HUES6 (cell line): ENCODE data around the gene CPNE4.

Experiments used
- H3K27ac ChIP-seq: 2 replicates; pipeline ENCODE4 v1.7.0; 2013; ENCODE audit warnings: low read depth, mild to moderate bottlenecking, low read length, inconsistent platforms
- H3K27me3 ChIP-seq: 2 replicates; pipeline ENCODE4 v1.6.1; 2013; ENCODE audit warnings: low read length; ENCODE audit not compliant: control insufficient read depth, insufficient read depth
- H3K36me3 ChIP-seq: 2 replicates; pipeline ENCODE4 v1.6.1; 2013; ENCODE audit warnings: low read length; ENCODE audit not compliant: control insufficient read depth, insufficient read depth
- H3K4me1 ChIP-seq: 2 replicates; pipeline ENCODE4 v1.6.1; 2013; ENCODE audit warnings: low read length; ENCODE audit not compliant: control insufficient read depth, insufficient read depth
- H3K4me3 ChIP-seq: 2 replicates; pipeline ENCODE4 v1.5.1; 2013; ENCODE audit warnings: low read depth, low read length
- H3K9ac ChIP-seq: one replicate; pipeline ENCODE4 v1.6.1; 2013; ENCODE audit warnings: mild to moderate bottlenecking, low read length
- H3K9me3 ChIP-seq: 2 replicates; pipeline ENCODE4 v1.6.1; 2013; ENCODE audit warnings: low read depth, low read length; ENCODE audit not compliant: control insufficient read depth, insufficient read depth

CPNE4 gene

DNA sequence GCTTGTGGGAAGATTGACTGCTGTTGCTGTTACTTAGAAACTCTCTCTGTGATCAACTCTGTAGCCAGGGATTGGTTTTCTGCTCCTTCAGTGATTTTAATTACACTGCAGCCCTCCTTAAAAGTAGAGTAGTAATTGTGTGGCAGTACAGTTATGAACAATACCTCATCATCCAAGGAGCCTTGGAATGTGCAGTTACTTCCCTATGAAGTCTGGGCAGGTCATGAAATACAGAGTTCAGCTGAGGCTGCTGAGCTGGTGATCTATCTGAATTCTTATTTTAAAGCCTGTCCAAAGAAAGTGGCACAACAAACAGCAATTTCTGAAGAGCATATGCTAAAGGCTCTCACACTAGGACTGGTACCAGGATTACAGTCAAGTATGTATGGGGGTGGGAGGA, 494.7 kb downstream of the CPNE4 start:
- no peak overlapping the region for H3K27ac ChIP-seq
- H3K4me1 ChIP-seq = peaks cover 17% of the 10 kb centered on the region
- no peak overlapping the region for H3K4me3 ChIP-seq
- H3K9ac ChIP-seq = no peak overlapping the region
- H3K36me3 ChIP-seq = no peaks in the 10 kb centered on the region
- H3K27me3 ChIP-seq = no peaks in the 10 kb centered on the region
- no peaks in the 10 kb centered on the region for H3K9me3 ChIP-seq

DNA sequence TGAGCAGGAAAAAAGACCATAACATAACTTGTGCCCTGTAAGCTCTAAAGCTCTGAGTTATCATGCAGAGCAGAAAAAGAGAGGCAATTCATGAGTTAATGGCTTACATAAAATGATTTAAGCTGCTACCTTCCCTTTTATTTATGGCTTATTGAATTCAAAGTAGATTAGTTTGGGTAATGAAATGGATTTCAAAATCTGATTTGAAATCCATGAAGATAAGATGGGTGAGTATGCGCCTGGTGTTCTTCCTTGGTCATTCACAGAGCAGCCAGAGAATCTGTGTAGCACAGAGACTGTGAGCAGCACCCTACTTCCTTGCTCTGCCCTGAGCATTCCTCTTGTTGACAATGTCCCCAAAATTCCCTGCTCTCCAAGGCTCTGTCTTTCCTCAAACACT, 495.8 kb downstream of the CPNE4 start:
- Histone ChIP-seq H3K27ac (no peak overlapping the region), H3K36me3 (no peaks in the 10 kb centered on the region), H3K9me3 (no peaks in the 10 kb centered on the region), H3K27me3 (no peaks in the 10 kb centered on the region), H3K4me1 (peaks cover 18% of the 10 kb centered on the region), H3K4me3 (no peak overlapping the region), H3K9ac (no peak overlapping the region)

DNA sequence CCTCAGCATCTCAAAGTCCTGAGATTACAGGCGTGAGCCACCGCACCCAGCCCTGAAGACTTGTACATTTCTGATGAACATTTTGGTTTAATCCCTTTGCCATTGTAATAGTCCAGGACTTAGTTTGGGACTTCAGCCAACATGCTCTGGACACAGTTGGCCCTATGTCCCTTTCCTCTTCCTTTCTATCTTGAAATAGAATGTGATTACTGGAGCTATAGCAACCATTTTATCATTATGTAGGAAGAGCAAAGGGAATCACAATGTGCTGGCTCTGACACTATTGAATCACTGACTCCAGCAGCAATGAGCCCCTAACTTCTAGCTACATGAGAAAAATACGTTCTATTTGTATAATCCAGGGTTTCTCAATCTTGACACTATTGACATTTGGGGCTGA, 497.3 kb downstream of the CPNE4 start:
- H3K9me3 ChIP-seq = no peaks in the 10 kb centered on the region
- H3K27me3 ChIP-seq = no peaks in the 10 kb centered on the region
- H3K27ac ChIP-seq = no peak overlapping the region
- no peaks in the 10 kb centered on the region for H3K36me3 ChIP-seq
- no peak overlapping the region for H3K4me3 ChIP-seq
- no peak overlapping the region for H3K9ac ChIP-seq
- H3K4me1 ChIP-seq = peaks cover 15% of the 10 kb centered on the region; the same call in 1 of the 2 replicates

GRCh38 chr3:131535596-131535995, 499.2 kb downstream of the CPNE4 start:
- H3K27ac ChIP-seq = no peak overlapping the region
- no peaks in the 10 kb centered on the region for H3K36me3 ChIP-seq
- H3K9ac ChIP-seq = no peak overlapping the region
- no peaks in the 10 kb centered on the region for H3K27me3 ChIP-seq
- no peaks in the 10 kb centered on the region for H3K9me3 ChIP-seq
- H3K4me3 ChIP-seq = no peak overlapping the region
- peaks cover 15% of the 10 kb centered on the region; the same call in 1 of the 2 replicates for H3K4me1 ChIP-seq

DNA sequence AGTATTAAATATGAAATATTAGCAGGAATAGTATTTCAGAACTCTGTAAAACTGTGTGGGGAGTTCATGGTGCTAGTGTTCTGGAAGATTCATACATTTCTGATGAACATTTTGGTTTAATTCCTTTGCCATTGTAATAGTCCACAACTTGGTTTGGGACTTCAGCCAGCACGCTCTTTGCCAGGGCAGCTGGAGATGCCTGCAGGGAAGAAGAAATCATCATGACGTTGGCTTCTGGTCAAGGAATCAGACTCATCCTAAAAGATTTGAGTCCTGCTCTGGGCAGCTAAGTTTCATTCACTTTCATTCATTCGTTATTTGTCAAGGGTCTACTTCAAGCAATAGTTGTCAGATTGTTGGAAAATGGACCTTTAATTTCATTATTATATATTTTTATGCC, 499.7 kb downstream of the CPNE4 start:
- Histone ChIP-seq H3K27me3 (no peaks in the 10 kb centered on the region), H3K9ac (no peak overlapping the region), H3K9me3 (no peaks in the 10 kb centered on the region), H3K36me3 (no peaks in the 10 kb centered on the region), H3K4me3 (no peak overlapping the region), H3K4me1 (peaks cover 15% of the 10 kb centered on the region; the same call in 1 of the 2 replicates), H3K27ac (no peak overlapping the region)

GRCh38 chr3:131532645-131533044, 502.2 kb downstream of the CPNE4 start:
- peaks cover 15% of the 10 kb centered on the region; the same call in 1 of the 2 replicates for H3K4me1 ChIP-seq
- H3K9ac ChIP-seq = no peak overlapping the region
- H3K36me3 ChIP-seq = no peaks in the 10 kb centered on the region
- no peaks in the 10 kb centered on the region for H3K9me3 ChIP-seq
- H3K27ac ChIP-seq = no peak overlapping the region
- H3K27me3 ChIP-seq = no peaks in the 10 kb centered on the region
- H3K4me3 ChIP-seq = no peak overlapping the region

GRCh38 chr3:131530843-131531242, 504.0 kb downstream of the CPNE4 start:
- Histone ChIP-seq H3K4me1 (peaks cover 10% of the 10 kb centered on the region; the same call in 1 of the 2 replicates), H3K36me3 (no peaks in the 10 kb centered on the region), H3K4me3 (no peak overlapping the region), H3K9ac (no peak overlapping the region), H3K9me3 (no peaks in the 10 kb centered on the region), H3K27me3 (no peaks in the 10 kb centered on the region), H3K27ac (no peak overlapping the region)

GRCh38 chr3:131530388-131530787, 504.4 kb downstream of the CPNE4 start:
- no peaks in the 10 kb centered on the region for H3K9me3 ChIP-seq
- peaks cover 6% of the 10 kb centered on the region; the same call in 1 of the 2 replicates for H3K4me1 ChIP-seq
- H3K27me3 ChIP-seq = no peaks in the 10 kb centered on the region
- H3K4me3 ChIP-seq = no peak overlapping the region
- no peak overlapping the region for H3K9ac ChIP-seq
- H3K36me3 ChIP-seq = no peaks in the 10 kb centered on the region
- H3K27ac ChIP-seq = no peak overlapping the region

GRCh38 chr3:131526801-131527347, 507.9 kb downstream of the CPNE4 start:
- no peaks in the 10 kb centered on the region for H3K4me1 ChIP-seq
- H3K4me3 ChIP-seq = peak overlapping the region; percentile 22; the same call in 1 of the 2 replicates
- no peaks in the 10 kb centered on the region for H3K27me3 ChIP-seq
- H3K9ac ChIP-seq = peak overlapping the region; percentile 38
- no peak overlapping the region for H3K27ac ChIP-seq
- H3K36me3 ChIP-seq = no peaks in the 10 kb centered on the region
- H3K9me3 ChIP-seq = no peaks in the 10 kb centered on the region

DNA sequence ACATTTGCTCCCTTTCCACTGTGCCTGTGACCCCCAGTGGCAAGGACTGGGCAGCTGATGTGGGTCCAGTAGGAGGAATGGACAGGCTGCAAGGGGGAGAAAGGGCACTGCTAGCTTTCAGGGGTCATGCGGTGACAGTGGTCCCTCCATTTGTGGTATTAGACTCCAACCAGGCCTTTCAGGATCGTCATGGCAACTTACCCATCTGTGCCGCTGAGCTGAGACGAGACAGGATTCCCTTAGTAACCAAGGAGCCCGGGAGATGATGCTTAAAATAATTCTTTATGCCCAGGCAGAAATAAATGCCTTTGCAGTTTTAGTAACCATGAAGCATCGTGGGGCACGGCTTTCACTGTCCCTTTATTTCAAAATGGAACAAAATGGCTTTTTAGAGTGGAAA, 516.1 kb downstream of the CPNE4 start:
- H3K27me3 ChIP-seq = no peaks in the 10 kb centered on the region
- no peak overlapping the region for H3K9ac ChIP-seq
- H3K4me1 ChIP-seq = no peaks in the 10 kb centered on the region
- H3K9me3 ChIP-seq = no peaks in the 10 kb centered on the region
- no peaks in the 10 kb centered on the region for H3K36me3 ChIP-seq
- no peak overlapping the region for H3K4me3 ChIP-seq
- no peak overlapping the region for H3K27ac ChIP-seq

- no peaks in the 10 kb centered on the region for H3K9me3 ChIP-seq
- peaks cover 33% of the 10 kb centered on the region for H3K27me3 ChIP-seq
- H3K4me1 ChIP-seq = no peaks in the 10 kb centered on the region
- H3K4me3 ChIP-seq = no peak overlapping the region
- no peak overlapping the region for H3K27ac ChIP-seq
- peaks cover 12% of the 10 kb centered on the region for H3K36me3 ChIP-seq
- H3K9ac ChIP-seq = no peak overlapping the region
These were observed 529.4 kb downstream of the CPNE4 start for GRCh38 chr3:131505421-131505820.

- Histone ChIP-seq H3K9ac (no peak overlapping the region), H3K27me3 (peaks cover 33% of the 10 kb centered on the region), H3K4me3 (peak overlapping the region; percentile 95), H3K27ac (no peak overlapping the region), H3K9me3 (no peaks in the 10 kb centered on the region), H3K36me3 (peaks cover 31% of the 10 kb centered on the region), H3K4me1 (no peaks in the 10 kb centered on the region)
These were observed 531.5 kb downstream of the CPNE4 start for GRCh38 chr3:131503320-131503635.
